Testis (tissue), 3 donors: ENCODE data around the gene ROR2. TPM values are rescaled to one million over a fixed set of nuclear protein-coding genes. Genes with fewer than 3 reads are reported as not detected.
"Not testable (repeated sequence)": the region's sequence is repeated elsewhere in the genome, so short reads cannot be mapped to it uniquely, and the experiment has no call there.

Experiments used
- DNase-seq: peaks from one replicate; pipeline ENCODE4 v3.0.0-alpha.2; 2019
- H3K27ac ChIP-seq, 2 donors: fragments of 200-600 bp; sonication (generic); one replicate each; pipeline ENCODE4 v1.5.1; 2019
- H3K27me3 ChIP-seq: fragments of 200-600 bp; sonication (generic); one replicate; pipeline ENCODE4 v1.5.1; 2019
- H3K36me3 ChIP-seq: fragments of 200-600 bp; sonication (generic); one replicate; pipeline ENCODE4 v1.5.1; 2017; ENCODE audit warnings: low read depth; ENCODE audit errors: missing control alignments
- H3K4me1 ChIP-seq: fragments of 200-600 bp; sonication (generic); one replicate; pipeline ENCODE4 v1.5.1; 2019
- H3K4me3 ChIP-seq, 2 donors: fragments of 200-600 bp; sonication (generic); one replicate each; pipeline ENCODE4 v1.5.1; 2017 to 2019
- H3K9me3 ChIP-seq: fragments of 200-600 bp; sonication (generic); one replicate; pipeline ENCODE4 v1.5.1; 2017
- POLR2A ChIP-seq: fragments of 450-650 bp; IDR thresholded peaks from one replicate; pipeline ENCODE4 v1.6.1; 2017; ENCODE audit warnings: antibody characterized with exemption, mild to moderate bottlenecking, moderate library complexity
- WGBS, 2 donors: methylation state at CpG; one replicate each; pipeline ENCODE4 v1.1.5; 2018; 5-methylcytosine and 5-hydroxymethylcytosine counted together
- intact Hi-C: fragments of 100-400 bp; cut with DNase I; formaldehyde crosslinking; loops from one replicate; pipeline ENCODE4 v1.15.1; 2023; ENCODE audit warnings: low total_unique reads
- polyA plus RNA-seq: library from polyadenylated mRNA; stranded (reverse); fragments of 350-450 nt; fragmentation: Illumina TruSeq; extraction: RNeasy Lipid Tissue Mini Kit (QIAGEN cat#74804); gene quantifications from one replicate; pipeline ENCODE4 v1.2.3, GENCODE V29; 2014; ENCODE audit warnings: low read depth, low replicate concordance; ENCODE audit not compliant: insufficient read depth
- total RNA-seq, 2 donors: library from RNA; depleted of rRNA; stranded (reverse); fragments of >200 nt; gene quantifications; one replicate each; pipeline ENCODE4 v1.2.3, GENCODE V29; 2016
- TF ChIP-seq, protein P1 (sequence below), 3 experiments: fragments of 450-650 bp in 2 of 3; fragments of 200-600 bp in 1 of 3; sonication (generic) in 1 of 3; IDR thresholded peaks; one replicate each; pipeline ENCODE4 v1.5.1; 2016 to 2019; ENCODE audit warnings: antibody characterized with exemption in 3 of 3, mild to moderate bottlenecking in 2 of 3, moderate library complexity in 1 of 3

Gene ROR2
- total and polyA plus RNA-seq, 3 donors from 2014 or later: 11.5 to 16.5 (median 12.3) TPM

DNA sequence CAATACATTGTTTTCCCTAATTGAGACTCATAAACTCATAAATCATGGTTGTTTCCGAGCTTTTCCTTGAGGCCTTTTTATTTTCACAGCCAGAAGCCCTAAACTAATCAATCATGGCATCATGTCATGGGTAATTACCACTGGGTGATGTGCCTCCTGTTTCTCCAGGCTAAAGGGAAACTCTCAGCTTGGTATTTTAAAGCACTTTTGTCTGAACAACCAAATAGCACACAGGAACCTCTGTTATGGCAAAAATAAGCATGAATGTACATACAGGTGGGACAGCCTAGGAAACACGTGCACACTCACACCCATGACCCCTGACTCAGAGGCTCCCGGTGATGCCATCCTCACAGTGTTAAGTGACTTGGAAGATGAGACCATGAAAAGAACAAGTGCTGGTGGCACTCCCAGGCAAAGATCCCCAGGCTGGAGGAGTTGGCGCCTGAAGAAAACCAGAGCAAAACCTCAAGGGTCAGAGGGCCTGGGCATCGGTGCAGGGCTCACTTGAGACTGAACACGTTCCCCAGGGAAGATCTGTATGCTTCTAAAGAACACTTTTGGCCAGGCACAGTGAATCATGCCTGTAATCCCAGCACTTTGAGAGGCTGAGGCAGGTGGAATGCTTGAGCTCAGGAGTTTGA is 154.3 kb downstream of the ROR2 start:
- H3K27me3 ChIP-seq: no peaks in the 10 kb centered on the region
- TF ChIP-seq, protein P1, sequence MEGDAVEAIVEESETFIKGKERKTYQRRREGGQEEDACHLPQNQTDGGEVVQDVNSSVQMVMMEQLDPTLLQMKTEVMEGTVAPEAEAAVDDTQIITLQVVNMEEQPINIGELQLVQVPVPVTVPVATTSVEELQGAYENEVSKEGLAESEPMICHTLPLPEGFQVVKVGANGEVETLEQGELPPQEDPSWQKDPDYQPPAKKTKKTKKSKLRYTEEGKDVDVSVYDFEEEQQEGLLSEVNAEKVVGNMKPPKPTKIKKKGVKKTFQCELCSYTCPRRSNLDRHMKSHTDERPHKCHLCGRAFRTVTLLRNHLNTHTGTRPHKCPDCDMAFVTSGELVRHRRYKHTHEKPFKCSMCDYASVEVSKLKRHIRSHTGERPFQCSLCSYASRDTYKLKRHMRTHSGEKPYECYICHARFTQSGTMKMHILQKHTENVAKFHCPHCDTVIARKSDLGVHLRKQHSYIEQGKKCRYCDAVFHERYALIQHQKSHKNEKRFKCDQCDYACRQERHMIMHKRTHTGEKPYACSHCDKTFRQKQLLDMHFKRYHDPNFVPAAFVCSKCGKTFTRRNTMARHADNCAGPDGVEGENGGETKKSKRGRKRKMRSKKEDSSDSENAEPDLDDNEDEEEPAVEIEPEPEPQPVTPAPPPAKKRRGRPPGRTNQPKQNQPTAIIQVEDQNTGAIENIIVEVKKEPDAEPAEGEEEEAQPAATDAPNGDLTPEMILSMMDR (IDR thresholded peaks at IDR 0.05): no peak
- TF ChIP-seq POLR2A: no peak
- H3K27ac ChIP-seq: peak overlapping the region in 1 of 2 donors; percentile 19
- no peaks in the 10 kb centered on the region for H3K9me3 ChIP-seq
- WGBS, 2 donors: 64 to 65% methylated on average over 6 of the region's 6 CpGs
- H3K4me1 ChIP-seq: no peaks in the 10 kb centered on the region
- no peak overlapping the region for H3K4me3 ChIP-seq
- no peaks in the 10 kb centered on the region for H3K36me3 ChIP-seq
- intact Hi-C loops: no loop called here
- DNase-seq: no peak

DNA sequence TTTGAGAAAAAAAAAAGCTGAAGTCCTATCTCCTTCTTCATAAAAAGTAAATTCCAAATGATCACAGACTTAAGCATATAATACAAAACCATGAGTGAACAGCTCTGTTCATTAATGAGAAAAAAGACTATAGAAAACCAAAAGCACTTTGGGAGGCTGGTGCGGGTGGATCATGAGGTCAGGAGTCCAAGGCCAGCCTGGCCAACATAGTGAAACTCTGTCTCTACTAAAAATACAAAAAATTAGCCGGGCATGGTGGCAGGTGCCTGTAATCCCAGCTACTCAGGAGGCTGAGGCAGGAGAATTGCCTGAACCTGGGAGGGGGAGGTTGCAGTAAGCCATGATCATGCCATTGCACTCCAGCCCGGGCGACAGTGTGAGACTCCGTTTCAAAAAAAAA is 156.7 kb downstream of the ROR2 start:
- H3K27me3 ChIP-seq, H3K27ac ChIP-seq, DNase-seq, H3K36me3 ChIP-seq, intact Hi-C loops, H3K9me3 ChIP-seq, H3K4me3 ChIP-seq, H3K4me1 ChIP-seq: not testable (repeated sequence)
- 57 to 60% methylated on average over 5 of the region's 5 CpGs for WGBS, 2 donors

DNA sequence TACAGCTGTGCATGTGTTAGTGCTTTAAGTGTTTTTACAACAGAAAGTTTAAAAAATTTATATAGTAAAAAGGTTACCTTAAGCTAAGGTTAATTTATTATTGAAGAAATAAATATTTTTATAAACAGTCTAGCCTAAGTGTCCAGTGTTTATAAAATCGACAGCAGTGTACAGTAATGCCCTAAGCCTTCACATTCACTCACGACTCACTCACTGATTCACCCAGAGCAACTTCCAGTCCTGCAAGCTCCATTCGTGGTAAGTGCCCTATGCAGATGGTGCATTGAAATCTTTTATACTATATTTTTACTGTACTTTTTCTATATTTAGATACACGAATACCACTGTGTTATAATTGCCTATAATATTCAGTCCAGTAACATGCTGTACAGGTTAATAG is 159.1 kb downstream of the ROR2 start:
- 87 to 88% methylated on average over 4 of the region's 4 CpGs for WGBS, 2 donors
- Histone ChIP-seq H3K27ac (no peak overlapping the region), H3K36me3 (no peaks in the 10 kb centered on the region), H3K4me3 (no peak overlapping the region), H3K27me3 (no peaks in the 10 kb centered on the region), H3K9me3 (no peaks in the 10 kb centered on the region), H3K4me1 (no peaks in the 10 kb centered on the region)
- no peak for TF ChIP-seq POLR2A
- TF ChIP-seq, protein P1 (IDR thresholded peaks at IDR 0.05): no peak
- no peak for DNase-seq
- intact Hi-C loops: no loop called here

DNA sequence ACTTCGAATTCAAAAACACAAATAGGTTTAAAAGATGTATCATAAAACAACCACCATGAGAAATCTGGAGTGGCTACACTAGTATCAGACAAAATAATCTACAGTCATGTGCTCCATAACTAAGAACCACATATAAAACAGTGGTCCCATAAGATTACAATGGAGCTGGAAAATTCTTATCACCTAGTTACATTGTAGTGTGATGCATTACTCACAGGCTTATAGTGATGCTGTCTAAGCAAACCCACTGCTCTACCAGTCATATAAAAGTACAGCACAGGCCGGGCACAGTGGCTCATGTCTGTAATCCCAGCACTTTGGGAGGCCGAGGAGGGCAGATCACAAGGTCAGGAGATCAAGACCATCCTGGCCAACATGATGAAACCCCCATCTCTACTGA is 160.1 kb downstream of the ROR2 start:
- Histone ChIP-seq H3K9me3 (no peaks in the 10 kb centered on the region), H3K27me3 (no peaks in the 10 kb centered on the region), H3K27ac (no peak overlapping the region), H3K4me1 (no peaks in the 10 kb centered on the region), H3K4me3 (no peak overlapping the region), H3K36me3 (no peaks in the 10 kb centered on the region)
- intact Hi-C loops: no loop called here
- 86 to 92% methylated on average over 3 of the region's 3 CpGs for WGBS, 2 donors
- no peak for DNase-seq
- TF ChIP-seq, protein P1 (IDR thresholded peaks at IDR 0.05): no peak
- no peak for TF ChIP-seq POLR2A

DNA sequence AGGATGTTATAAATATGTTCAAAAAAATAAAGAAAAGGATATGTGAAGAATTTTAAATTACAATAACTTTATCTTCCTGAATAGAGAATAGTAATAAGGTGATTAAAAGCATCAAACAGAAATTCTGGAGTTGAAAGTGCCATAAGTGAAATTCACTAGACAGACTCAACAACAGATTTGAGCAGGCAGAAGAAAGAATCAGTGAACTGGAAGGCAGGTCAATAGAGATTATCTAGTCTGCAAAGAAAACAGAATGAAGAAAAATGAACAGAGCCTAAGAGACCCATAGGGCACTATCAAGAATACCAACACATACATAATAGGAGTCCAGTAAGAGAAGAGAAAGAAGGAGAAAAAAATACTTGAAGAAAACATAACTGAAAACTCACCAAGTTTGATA is 162.1 kb downstream of the ROR2 start:
- no peak for DNase-seq
- H3K27me3 ChIP-seq: no peaks in the 10 kb centered on the region
- no peak for TF ChIP-seq POLR2A
- TF ChIP-seq, protein P1 (IDR thresholded peaks at IDR 0.05): no peak
- no peaks in the 10 kb centered on the region for H3K4me1 ChIP-seq
- H3K4me3 ChIP-seq: no peak overlapping the region
- H3K36me3 ChIP-seq: no peaks in the 10 kb centered on the region
- H3K27ac ChIP-seq: no peak overlapping the region
- no peaks in the 10 kb centered on the region for H3K9me3 ChIP-seq
- intact Hi-C loops: no loop called here
